ENCODE results near the gene CHST9. TPM values are rescaled to one million over a fixed set of nuclear protein-coding genes. Genes with fewer than 3 reads are reported as not detected.
A peak's percentile ranks its signal among the peaks of the same experiment; 100 is the strongest.
"Not testable (repeated sequence)": the region's sequence is repeated elsewhere in the genome, so short reads cannot be mapped to it uniquely, and the experiment has no call there.

CHST9 gene
- total and polyA plus RNA-seq, 10 of the 15 experiments (the other 5 are each of a cell fraction or from before 2014, with no cell fraction given) = 0.34 TPM; not detected in 9

GRCh38 chr18:27164905-27165304 is 20.2 kb downstream of the CHST9 start:
- Histone ChIP-seq H3K27ac (ENCODE audit: control insufficient read depth, insufficient read depth) (no peak overlapping the region), H3K27me3 (replicated peaks in 1 of 2; ENCODE audit: control insufficient read depth in 2 of 2, insufficient read depth in 2 of 2, low read length in 1 of 2) (no peaks in the 10 kb centered on the region), H3K4me3 (no peak overlapping the region), H3K79me2 (ENCODE audit: control insufficient read depth, insufficient read depth, low read length) (no peaks in the 10 kb centered on the region), H4K20me1 (ENCODE audit: control insufficient read depth, insufficient read depth) (no peaks in the 10 kb centered on the region), H2AFZ (ENCODE audit: control insufficient read depth, low read depth, low read length) (no peak overlapping the region), H3K9me3 (replicated peaks; ENCODE audit: control insufficient read depth, insufficient read depth, low read length) (no peaks in the 10 kb centered on the region), H3K4me2 (ENCODE audit: control insufficient read depth, insufficient read depth) (no peak overlapping the region), H3K4me1 (ENCODE audit: control insufficient read depth, insufficient read depth, low read length) (no peaks in the 10 kb centered on the region), H3K9ac (ENCODE audit: control insufficient read depth, insufficient read depth, low read length) (no peak overlapping the region), H3K36me3 (ENCODE audit: control insufficient read depth in 2 of 2, insufficient read depth in 2 of 2, low read length in 1 of 2) (no peaks in the 10 kb centered on the region)
- no TSS peak for BruUV-seq (replicated peaks)
- POLR2A ChIA-PET = interaction anchor here (0.5 kb wide), 1 partner anchor 27 kb away, joined by 3 read pairs; no protein-coding TSS in a partner anchor
- CTCF ChIA-PET = no interaction called here
- TF ChIP-seq, protein P1, sequence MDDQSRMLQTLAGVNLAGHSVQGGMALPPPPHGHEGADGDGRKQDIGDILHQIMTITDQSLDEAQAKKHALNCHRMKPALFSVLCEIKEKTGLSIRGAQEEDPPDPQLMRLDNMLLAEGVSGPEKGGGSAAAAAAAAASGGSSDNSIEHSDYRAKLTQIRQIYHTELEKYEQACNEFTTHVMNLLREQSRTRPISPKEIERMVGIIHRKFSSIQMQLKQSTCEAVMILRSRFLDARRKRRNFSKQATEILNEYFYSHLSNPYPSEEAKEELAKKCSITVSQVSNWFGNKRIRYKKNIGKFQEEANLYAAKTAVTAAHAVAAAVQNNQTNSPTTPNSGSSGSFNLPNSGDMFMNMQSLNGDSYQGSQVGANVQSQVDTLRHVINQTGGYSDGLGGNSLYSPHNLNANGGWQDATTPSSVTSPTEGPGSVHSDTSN (IDR thresholded peaks at IDR 0.05; ENCODE audit: insufficient replicate concordance, low read depth, low read length) = no peak
- no peak for TF ChIP-seq HCFC1 (IDR thresholded peaks at IDR 0.05; ENCODE audit: low read length)
- TF ChIP-seq RAD51 (IDR thresholded peaks at IDR 0.05) = no peak
- no peak for TF ChIP-seq RUNX3 (IDR thresholded peaks at IDR 0.05; ENCODE audit: low read length)
- ATAC-seq (no peak), FAIRE-seq (no peak), DNase-seq (ENCODE audit: low read depth, low spot score) (no peak)
- intact Hi-C loops (cut with micrococcal nuclease; ENCODE audit: unreplicated experiment) = loop anchor here (10.0 kb wide), 1 partner anchor 330 kb away; no protein-coding TSS in a partner anchor
- in situ Hi-C loops (cut with MboI) = no loop called here
- RAD21 ChIA-PET (ENCODE audit: unreplicated experiment) = no interaction called here
- WGBS (ENCODE audit: insufficient coverage, insufficient replicate concordance, low lambda C conversion rate, missing lambda C conversion rate) = 29% methylated on average over 3 of the region's 3 CpGs
- SMC1A ChIA-PET (ENCODE audit: uncharacterized antibody, unreplicated experiment) = interaction anchor here (0.9 kb wide), 1 partner anchor 26 kb away, joined by 3 read pairs; no protein-coding TSS in a partner anchor

GRCh38 chr18:27163197-27163716 is 21.9 kb downstream of the CHST9 start:
- BruUV-seq (replicated peaks); POLR2A ChIA-PET; ATAC-seq; H3K27me3 ChIP-seq (replicated peaks in 1 of 2; ENCODE audit: control insufficient read depth in 2 of 2, insufficient read depth in 2 of 2, low read length in 1 of 2); DNase-seq (ENCODE audit: low read depth, low spot score); FAIRE-seq; H3K4me3 ChIP-seq; H3K4me1 ChIP-seq (ENCODE audit: control insufficient read depth, insufficient read depth, low read length); H3K27ac ChIP-seq (ENCODE audit: control insufficient read depth, insufficient read depth); H3K4me2 ChIP-seq (ENCODE audit: control insufficient read depth, insufficient read depth); H3K79me2 ChIP-seq (ENCODE audit: control insufficient read depth, insufficient read depth, low read length); H3K9ac ChIP-seq (ENCODE audit: control insufficient read depth, insufficient read depth, low read length); H3K36me3 ChIP-seq (ENCODE audit: control insufficient read depth in 2 of 2, insufficient read depth in 2 of 2, low read length in 1 of 2); H4K20me1 ChIP-seq (ENCODE audit: control insufficient read depth, insufficient read depth); SMC1A ChIA-PET (ENCODE audit: uncharacterized antibody, unreplicated experiment); in situ Hi-C loops (cut with MboI); H2AFZ ChIP-seq (ENCODE audit: control insufficient read depth, low read depth, low read length); H3K9me3 ChIP-seq (replicated peaks; ENCODE audit: control insufficient read depth, insufficient read depth, low read length): not testable (repeated sequence)
- ChIA-PET CTCF (interaction anchor here (0.8 to 1.1 kb wide), 2 partner anchors 10 to 137 kb away, joined by 3 read pairs; no protein-coding TSS in a partner anchor), RAD21 (ENCODE audit: unreplicated experiment) (interaction anchor here (1.1 kb wide), 1 partner anchor 145 kb away, joined by 4 read pairs; no protein-coding TSS in a partner anchor)
- WGBS (ENCODE audit: insufficient coverage, insufficient replicate concordance, low lambda C conversion rate, missing lambda C conversion rate) = 34% methylated on average over 11 of the region's 12 CpGs
- intact Hi-C loops (cut with micrococcal nuclease; ENCODE audit: unreplicated experiment) = loop anchor here (10.0 kb wide), 1 partner anchor 328 kb away; no protein-coding TSS in a partner anchor
- TF ChIP-seq RAD21 (IDR thresholded peaks at IDR 0.05; ENCODE audit: insufficient read depth, low read depth, low read length) = 0 out of 2 replicates have a peak, but pooled peaks have one; percentile 1

DNA sequence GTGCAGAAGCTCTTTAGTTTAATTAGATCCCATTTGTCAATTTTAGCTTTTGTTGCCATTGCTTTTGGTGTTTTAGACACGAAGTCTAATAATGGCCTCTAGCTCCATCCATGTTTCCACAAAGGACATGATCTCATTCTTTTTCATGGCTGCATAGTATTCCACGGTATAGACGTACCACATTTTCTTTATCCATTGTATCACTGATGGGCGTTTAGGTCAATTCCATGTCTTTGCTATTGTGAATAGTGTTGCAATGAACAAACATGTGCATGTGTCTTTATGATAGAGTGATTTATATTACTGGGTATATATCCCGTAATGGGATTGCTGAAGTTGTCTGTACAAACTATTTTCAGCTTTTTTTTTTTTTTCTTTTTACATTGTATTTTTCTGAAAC is 35.9 kb downstream of the CHST9 start:
- BruUV-seq (replicated peaks); H4K20me1 ChIP-seq (ENCODE audit: control insufficient read depth, insufficient read depth); H3K36me3 ChIP-seq (ENCODE audit: control insufficient read depth in 2 of 2, insufficient read depth in 2 of 2, low read length in 1 of 2); H3K27me3 ChIP-seq (replicated peaks in 1 of 2; ENCODE audit: control insufficient read depth in 2 of 2, insufficient read depth in 2 of 2, low read length in 1 of 2); H2AFZ ChIP-seq (ENCODE audit: control insufficient read depth, low read depth, low read length); H3K27ac ChIP-seq (ENCODE audit: control insufficient read depth, insufficient read depth); H3K79me2 ChIP-seq (ENCODE audit: control insufficient read depth, insufficient read depth, low read length); in situ Hi-C loops (cut with MboI); SMC1A ChIA-PET (ENCODE audit: uncharacterized antibody, unreplicated experiment); POLR2A ChIA-PET; H3K4me2 ChIP-seq (ENCODE audit: control insufficient read depth, insufficient read depth); CTCF ChIA-PET; ATAC-seq; intact Hi-C loops (cut with micrococcal nuclease; ENCODE audit: unreplicated experiment); H3K9ac ChIP-seq (ENCODE audit: control insufficient read depth, insufficient read depth, low read length); FAIRE-seq; H3K4me1 ChIP-seq (ENCODE audit: control insufficient read depth, insufficient read depth, low read length); RAD21 ChIA-PET (ENCODE audit: unreplicated experiment); H3K4me3 ChIP-seq; H3K9me3 ChIP-seq (replicated peaks; ENCODE audit: control insufficient read depth, insufficient read depth, low read length); DNase-seq (ENCODE audit: low read depth, low spot score): not testable (repeated sequence)
- 21% methylated on average over 5 of the region's 5 CpGs for WGBS (ENCODE audit: insufficient coverage, insufficient replicate concordance, low lambda C conversion rate, missing lambda C conversion rate)

Measured in GM12878 (cell line).